Fibroblast of skin of left biceps (primary cell): ENCODE measurements around the gene SOX6.
"Not testable (repeated sequence)": the region's sequence is repeated elsewhere in the genome, so short reads cannot be mapped to it uniquely, and the experiment has no call there.

Source experiments
- DNase-seq, 2 experiments: peaks; one replicate each; pipeline ENCODE4 v3.0.0-alpha.2; 2013; ENCODE audit warnings: low read depth in 2 of 2

Gene SOX6

DNA sequence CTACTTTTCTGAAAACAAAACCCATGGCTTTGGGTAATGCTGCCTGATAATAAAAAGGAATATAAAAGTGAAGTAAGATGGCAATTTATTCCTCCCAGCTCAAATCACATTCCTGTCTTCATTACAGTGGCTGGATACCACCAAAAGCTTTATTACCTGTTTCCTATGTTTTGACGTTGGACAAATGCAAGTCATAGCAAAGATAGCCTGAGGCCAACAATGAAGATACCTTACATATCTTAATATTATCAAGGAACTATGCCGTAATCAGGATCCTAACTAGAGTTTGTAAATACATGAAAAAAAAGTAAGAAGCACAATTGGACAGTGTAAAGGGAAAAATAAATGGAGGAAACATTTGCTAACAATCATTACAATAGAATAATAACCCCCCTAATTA lies 202.4 kb downstream of the SOX6 start:
- DNase-seq = no peak

GRCh38 chr11:16151138-16151537 lies 205.2 kb downstream of the SOX6 start:
- DNase-seq = no peak

DNA sequence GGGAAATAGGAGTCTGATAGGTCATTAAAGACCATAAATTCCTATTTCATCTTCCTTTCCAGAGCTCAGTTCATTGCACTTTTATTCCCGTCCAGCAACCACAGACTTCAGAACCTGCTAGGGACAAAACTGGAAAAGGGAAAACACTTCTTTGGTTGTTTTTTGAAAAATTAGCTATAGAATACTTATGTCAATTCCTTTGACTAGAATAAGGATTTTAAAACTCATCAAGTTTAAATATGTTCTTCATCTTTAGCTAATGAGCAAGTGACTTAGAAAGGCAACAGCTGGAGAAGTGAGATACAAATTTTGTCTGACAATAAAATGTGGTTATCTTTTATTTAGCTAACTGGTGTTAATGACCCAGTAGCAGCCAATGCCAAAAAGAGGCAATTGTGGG lies 206.9 kb downstream of the SOX6 start:
- DNase-seq = no peak

GRCh38 chr11:16148301-16148931 lies 207.9 kb downstream of the SOX6 start:
- DNase-seq = no peak

GRCh38 chr11:16146980-16147379 lies 209.4 kb downstream of the SOX6 start:
- not testable (repeated sequence) for DNase-seq

DNA sequence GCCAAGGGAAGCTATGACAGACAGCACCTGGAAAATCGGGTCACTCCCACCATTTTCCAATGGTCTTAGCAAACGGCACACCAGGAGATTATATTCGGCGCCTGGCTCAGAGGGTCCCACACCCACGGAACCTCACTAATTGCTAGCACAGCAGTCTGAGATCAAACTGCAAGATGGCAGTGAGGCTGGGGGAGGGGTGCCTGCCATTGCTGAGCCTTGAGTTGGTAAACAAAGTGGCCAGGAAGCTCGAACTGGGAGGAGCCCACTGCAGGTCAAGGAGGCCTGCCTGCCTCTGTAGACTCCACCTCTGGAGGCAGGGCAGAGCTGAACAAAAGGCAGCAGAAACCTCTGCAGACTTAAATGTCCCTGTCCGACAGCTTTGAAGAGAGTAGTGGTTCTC lies 214.7 kb downstream of the SOX6 start:
- DNase-seq = not testable (repeated sequence)

GRCh38 chr11:16141162-16141561 lies 215.2 kb downstream of the SOX6 start:
- not testable (repeated sequence) for DNase-seq

DNA sequence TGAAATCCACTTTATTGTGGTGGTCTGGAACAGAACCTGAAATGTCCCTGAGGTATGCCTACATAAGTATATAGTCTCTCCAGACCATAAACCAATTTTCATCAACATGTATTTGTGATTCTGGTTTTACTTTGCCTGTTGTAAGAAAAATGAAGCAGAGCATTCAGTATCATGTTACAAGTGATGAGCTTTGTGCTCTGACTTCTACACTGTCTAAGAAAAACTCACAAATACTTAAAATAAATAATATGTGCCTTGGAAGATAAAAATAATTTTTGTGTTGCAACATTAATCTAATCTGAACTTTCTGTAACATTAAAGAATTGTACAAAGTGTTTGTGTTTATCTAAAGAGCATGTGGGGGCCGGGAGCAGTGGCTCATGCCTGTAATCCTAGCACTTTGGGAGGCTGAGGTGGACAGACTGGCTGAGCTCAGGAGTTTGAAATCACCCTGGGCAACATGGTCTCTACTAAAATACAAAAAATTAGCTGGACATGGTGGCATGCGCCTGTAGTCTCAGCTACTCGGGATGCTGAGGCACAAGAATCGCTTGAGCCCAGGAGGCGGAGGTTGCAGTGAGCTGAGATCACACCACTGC lies 219.5 kb downstream of the SOX6 start:
- DNase-seq = no peak

DNA sequence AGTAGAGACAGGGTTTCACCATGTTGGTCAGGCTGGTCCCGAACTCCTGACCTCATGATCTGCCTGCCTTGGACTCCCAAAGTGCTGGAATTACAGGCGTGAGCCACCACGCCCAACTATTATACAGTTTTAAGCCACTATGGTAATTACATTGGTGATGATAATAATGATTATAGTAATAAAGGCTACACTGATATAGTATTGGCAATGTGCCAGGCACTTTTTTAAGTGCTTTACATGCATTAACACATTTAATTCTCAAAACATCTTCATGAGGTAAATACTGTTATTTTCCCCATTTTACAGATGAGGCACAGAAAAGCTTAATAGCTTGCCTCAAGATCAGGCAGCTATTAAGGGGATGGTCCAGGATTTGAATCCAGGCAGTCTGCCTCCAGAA lies 222.5 kb downstream of the SOX6 start:
- no peak for DNase-seq

DNA sequence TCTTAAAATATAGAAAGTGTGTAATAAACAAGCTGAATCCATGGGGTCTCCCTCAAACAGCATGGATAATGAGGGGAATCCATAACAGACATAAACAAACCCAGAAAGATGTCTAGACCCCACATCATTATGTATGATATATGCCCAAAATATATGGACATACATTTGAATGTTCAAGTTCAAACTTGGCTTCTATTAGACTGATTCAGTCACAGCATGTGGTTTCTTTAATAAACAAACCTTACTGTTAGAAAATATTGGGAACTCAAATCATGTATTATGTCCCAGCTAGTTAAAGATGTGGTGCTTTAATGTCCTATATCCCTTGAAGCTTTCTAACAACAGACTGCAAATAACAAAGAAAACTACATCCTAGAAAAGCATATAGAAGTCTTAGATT lies 228.6 kb downstream of the SOX6 start:
- DNase-seq = no peak

GRCh38 chr11:16126362-16126761 lies 230.0 kb downstream of the SOX6 start:
- no peak for DNase-seq

DNA sequence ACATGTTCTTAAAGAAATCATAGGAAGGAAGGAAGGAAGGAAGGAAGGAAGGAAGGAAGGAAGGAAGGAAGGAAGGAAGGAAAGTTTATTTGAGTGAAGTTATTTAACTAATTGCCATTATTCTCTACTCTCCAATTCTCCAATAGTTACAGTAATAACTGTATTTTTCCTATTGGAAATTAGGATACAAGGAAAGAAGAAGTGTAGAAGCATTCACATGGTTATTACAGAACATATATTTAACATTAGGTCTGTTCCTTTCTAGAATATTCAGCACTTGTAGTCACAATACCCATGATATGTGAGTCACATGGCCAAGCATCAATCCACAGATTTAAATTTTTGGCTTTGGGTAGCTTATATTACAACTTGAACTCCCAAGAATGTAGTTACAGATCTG lies 230.6 kb downstream of the SOX6 start:
- DNase-seq = no peak

DNA sequence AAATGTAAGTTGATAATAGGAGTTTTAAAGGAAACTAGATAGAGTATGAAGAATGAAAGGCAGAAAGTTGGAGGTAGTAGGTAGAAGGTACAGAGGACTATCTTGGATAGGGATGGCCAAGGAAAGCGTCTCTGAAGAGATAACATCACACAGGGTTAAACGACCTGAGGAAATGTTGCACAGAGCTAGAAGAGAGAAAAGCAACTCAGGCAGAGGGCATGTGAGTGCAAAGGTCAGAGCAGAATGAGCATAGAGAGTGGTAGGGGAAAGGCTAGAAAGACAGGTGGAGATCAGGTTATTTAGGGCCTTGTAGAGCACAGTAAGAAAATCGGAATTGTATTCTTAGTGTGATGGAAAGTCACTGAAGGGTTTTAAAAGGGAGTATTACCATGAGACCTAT lies 232.0 kb downstream of the SOX6 start:
- DNase-seq = no peak

DNA sequence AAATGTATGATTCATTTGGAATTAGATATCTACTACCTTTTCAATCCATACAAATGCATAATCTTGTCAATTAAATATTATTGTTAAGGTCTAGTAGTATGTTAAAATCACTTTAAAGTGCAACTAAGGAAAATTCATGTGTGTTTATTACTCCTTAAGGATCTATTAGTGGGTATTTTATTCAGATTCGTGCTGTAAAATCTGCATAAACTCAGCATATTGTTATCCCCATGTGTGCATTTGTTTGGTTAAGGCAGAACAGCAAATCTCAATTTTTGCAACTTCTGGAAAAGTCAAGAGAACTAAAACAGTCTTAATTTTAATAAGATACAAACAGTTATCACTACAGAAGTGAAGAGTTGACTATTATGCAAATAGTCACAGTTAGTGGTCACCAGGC lies 234.5 kb downstream of the SOX6 start:
- DNase-seq = no peak

DNA sequence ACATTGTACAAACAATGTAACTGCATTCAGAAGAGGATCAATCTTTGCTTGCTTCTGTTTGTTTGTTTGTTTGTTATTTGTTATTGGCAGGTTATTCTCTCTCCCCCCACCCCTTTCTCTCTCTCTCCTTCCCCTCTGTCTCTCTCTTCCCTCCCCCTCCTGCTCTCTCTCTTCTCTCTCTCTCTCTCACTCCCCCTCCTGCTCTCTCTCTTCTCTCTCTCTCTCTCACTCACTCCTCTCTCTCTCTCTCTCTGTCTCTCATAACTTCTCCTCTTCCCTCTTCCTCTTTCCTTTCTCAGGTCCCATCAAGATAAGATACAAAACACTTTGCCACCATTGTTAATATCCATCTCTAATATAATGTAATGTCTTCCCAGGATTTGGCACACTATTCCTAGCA lies 236.3 kb downstream of the SOX6 start:
- DNase-seq = no peak

- DNase-seq = no peak
Measured at GRCh38 chr11:16117989-16118756, 238.2 kb downstream of the SOX6 start.

- DNase-seq = no peak
Measured at GRCh38 chr11:16114978-16115871, 241.1 kb downstream of the SOX6 start.

DNA sequence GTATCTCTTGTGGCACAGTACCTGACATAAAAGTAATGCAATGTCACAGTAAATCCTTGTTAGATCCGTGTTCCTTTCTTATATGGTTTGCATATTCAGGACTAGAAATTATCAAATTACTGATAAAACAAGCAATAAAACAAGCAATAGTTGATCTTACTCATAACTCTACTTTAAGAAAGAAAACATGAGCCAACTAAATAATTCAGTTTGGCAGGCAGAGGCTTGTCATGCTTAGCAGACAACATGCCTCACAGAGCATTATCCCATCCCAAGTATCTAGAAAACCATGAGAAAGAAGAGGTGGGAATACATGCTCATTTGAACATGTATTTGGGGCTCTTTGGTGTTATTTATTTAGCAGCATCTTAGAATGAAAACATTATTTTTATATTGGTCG lies 241.9 kb downstream of the SOX6 start:
- DNase-seq = no peak

- DNase-seq = no peak
Measured at GRCh38 chr11:16111690-16112089, 244.7 kb downstream of the SOX6 start.

DNA sequence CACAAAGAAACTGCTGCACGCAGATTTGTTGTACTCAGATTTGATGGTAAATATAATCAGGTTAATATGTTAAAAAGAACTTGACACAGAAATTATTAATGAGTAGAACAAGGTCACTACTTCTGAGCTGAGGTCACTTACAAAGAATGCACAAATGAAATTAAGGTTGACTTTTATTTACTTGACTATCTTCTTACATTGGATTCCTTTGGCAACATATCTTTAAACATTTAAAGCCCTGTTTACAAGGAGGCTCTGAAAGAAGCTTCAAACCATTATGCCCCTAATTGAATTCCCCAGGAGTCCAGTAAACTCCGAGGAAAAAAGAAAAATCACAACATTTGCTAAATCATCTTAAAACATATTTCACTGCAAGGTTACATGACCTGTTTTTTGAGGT lies 245.5 kb downstream of the SOX6 start:
- no peak for DNase-seq

DNA sequence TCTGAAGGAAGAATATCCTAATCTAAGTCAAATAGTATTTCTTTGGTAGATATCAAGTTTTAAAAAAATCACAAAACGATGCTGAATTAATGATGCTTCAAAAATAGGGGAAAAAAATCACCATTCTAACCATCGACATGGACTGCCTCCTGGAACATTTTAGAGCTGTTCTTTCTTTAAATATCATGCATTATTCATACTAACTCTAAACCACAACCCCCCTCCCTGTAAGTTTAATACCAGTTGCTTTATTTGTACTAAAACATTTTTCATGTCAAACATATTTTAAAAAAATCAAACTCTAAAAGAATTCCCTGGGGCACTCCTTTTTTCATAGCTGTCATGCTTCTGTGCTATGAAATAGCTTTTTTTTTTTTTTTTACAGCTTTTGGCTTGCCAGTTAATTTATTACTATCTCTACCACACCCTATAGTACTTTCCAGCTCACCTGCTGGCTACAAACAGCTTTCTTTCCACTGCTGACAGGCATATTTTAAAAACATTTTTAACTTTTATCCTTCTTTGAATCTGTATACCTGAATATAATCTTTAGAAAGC lies 256.9 kb downstream of the SOX6 start:
- peak; percentile 6 to 17 for DNase-seq
